Left lobe of liver (tissue), 2 donors: Measurements from ENCODE around the gene UBA52. TPM values are rescaled to one million over a fixed set of nuclear protein-coding genes. Genes with fewer than 3 reads are reported as not detected.
A peak's percentile ranks its signal among the peaks of the same experiment; 100 is the strongest.

Experiments used
- ATAC-seq: fragments of 200-7000 bp; cut with Tn5 transposase; one replicate; pipeline ENCODE4 v1.9.1; 2020; ENCODE audit warnings: mild to moderate bottlenecking, moderate library complexity
- DNase-seq: peaks from one replicate; pipeline ENCODE4 v3.0.0-alpha.2; 2020; ENCODE audit warnings: low spot score
- total RNA-seq: library from RNA; stranded (reverse); gene quantifications from one replicate; pipeline ENCODE4 v1.2.1, GENCODE V29; 2021
- donor health status: DM: no; HTN: no; CAD: no; lungs with moderate emphysema.
- donor health status: DM: no; HTN: yes; CAD: no.

Gene UBA52
- total RNA-seq, 1 donor from 2014 or later = 425 TPM

DNA sequence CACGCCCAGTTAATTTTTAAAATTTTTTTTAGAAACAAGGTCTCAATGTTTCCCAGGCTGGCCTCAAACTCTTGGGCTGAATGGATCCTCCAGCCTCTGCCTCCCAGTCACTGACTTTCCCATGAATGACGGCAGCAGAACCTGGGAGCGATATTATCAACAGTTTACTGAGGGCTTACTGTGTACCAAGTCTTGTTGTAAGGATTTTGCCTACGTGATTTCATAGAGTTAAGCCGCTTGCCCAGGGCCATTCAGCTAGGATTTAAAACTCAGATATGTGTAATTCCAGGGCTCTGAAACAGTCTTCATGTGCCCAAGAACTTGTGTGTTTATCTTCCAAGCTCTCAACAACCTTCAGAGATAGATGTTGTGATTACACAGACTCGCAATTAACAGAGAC is 20.0 kb upstream of the UBA52 start:
- no peak for ATAC-seq
- DNase-seq = no peak

DNA sequence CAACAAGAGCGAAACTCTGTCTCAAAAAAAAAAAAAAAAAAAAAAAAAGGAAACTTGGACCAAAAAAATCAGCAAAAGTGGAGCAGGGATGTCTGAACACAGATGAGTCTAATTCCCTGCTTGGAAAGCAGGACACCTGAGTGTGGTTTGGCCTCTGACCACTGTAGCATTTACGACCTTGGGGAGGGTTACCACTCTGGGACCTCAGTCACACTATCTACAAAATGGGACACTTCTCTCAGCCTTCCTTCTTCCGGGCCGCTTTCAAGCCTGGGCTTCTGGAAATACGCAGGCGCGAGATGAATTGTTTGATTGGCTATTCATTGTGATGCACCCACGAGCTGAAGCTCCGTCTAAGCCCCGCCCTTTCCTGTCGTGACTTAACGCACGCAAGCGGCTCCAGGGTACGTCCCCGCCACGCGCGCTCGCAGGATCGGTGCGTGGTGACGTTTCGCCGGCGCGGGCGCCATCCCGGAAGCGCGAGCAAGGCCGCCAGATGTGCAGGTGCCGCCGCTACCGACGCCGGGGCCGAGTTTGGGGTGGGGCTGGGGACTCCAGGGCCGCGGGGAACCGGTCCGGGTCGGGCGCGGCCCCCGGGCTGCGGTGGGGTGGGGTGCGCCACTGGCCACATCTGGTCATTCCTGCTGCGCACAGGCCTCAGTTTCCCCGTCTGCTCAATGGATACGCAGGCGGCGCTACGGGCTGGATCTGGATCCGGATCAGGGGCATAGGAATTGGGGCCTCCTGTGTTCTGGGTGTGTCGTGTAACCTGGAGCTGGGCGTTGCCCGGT is 14.1 kb upstream of the UBA52 start, which contains the start of gene KXD1:
KXD1 (plus strand) TSS at position 460 of the 791 bp plus-strand sequence. CDS start 4,187 bp downstream, outside the sequence.
- ATAC-seq (peak; percentile 99), DNase-seq (peak; percentile 98)

DNA sequence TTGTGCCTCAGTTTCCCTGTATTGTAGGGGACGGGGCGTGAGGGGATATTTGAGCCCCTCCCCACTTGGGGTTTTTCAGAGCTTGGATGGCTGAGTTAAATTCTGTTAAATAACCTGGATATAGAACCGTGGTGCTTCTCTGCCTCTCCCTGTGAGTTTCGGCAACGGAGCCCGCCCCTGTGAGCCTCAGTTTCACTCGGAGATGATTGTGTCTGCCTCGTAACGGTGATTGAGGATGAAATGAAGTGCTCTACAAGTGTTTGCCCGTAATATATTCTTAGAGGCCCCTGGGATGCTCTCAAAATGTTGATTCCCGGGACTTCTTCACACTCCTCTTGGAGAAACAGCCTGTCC is 13.5 kb upstream of the UBA52 start:
- ATAC-seq (peak; percentile 8), DNase-seq (no peak)

DNA sequence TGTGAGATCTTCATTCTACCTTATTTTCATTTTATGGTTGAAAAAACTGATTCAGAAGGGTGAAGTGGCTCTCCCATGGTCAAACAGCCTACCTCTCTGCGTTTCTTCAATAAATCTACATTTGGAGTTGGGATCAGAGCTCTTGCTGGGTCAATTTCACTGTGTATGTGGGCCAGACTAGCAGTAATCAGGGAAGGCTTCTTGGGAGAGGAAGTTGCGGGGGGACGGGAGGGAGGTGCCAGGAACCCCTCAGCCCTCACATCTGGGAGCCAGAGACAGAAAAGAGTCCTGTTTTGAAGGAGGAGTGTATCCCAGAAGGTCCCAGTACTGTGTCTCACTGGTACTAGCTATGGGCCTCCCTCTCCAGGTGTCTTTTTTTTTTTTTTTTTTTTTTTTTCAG is 13.1 kb upstream of the UBA52 start:
- ATAC-seq (no peak), DNase-seq (no peak)

DNA sequence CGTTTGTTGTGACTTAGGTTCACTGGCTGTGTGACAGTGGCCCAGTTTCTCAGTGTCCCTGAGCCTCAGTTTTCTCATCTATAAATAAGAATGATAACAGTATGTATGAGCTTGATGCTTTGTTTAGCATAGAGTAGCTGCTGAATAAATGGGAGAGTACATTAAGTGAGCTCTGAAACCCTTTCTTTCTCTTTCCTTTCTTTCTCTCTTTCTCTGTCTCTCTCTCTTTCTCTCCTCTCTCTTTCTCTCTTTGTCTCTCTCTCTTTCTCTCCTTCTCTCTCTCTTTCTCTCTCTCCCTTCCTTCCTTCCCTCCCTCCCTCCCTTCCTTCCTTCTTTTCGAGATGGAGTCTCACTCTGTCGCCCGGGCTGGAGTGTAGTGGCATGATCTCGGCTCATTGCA is 12.0 kb upstream of the UBA52 start:
- ATAC-seq (no peak), DNase-seq (no peak)

DNA sequence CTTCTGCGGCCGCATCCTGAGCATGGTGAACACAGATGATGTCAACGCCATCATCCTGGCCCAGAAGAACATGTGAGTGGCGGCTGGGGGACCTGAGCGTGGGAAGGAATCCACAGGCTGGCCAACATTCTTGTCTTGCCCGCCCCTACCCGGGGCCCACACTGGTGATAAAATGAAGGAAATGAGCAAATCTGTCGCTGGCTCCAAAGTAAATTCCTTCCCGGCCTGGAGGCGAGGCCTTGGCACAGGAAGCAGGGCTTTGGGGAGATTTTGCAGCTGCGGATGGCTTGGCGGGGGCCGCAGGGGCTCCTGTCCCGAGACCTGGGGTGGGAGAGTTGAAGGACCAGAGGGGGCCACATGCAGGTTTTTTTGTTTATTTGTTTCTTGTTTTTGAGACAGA is 9.6 kb upstream of the UBA52 start:
- no peak for ATAC-seq
- DNase-seq = no peak

DNA sequence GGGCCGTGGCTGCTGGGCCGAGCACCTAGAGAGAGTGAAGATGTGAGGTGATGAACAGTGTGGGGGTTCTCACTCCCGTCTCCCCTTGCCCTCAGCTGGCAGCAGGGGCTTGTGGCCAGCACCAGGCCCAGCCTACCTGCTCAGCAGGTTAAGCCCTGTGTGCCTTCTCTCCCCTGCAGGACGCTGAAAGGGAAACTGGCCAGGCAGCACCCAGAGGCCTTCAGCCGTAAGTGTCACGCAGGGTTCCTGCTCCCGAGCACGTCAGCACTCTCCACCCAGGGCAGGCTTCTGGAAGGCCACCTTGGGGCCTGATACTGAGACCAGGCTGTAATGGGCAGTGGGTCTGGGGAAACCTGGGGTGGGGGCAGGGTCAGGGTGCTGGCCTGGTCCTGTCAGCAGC is 4.7 kb upstream of the UBA52 start:
- DNase-seq (no peak), ATAC-seq (no peak)

DNA sequence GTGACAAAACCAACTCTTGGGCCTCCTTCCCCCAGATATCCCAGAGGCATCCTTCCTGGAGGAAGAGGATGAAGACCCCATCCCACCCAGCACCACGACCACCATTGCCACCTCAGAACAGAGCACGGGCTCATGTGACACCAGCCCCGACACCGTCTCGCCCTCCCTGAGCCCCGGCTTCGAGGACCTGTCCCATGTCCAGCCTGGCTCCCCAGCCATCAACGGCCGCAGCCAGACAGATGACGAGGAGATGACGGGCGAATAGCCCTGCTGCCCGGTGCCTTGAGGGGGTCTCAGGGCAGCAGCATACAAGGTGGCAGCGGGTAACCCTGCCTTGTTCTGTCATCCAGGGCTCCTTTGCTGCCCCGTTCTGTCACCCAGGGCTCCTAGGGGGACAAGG is 3.3 kb upstream of the UBA52 start:
- no peak for ATAC-seq
- DNase-seq = no peak

DNA sequence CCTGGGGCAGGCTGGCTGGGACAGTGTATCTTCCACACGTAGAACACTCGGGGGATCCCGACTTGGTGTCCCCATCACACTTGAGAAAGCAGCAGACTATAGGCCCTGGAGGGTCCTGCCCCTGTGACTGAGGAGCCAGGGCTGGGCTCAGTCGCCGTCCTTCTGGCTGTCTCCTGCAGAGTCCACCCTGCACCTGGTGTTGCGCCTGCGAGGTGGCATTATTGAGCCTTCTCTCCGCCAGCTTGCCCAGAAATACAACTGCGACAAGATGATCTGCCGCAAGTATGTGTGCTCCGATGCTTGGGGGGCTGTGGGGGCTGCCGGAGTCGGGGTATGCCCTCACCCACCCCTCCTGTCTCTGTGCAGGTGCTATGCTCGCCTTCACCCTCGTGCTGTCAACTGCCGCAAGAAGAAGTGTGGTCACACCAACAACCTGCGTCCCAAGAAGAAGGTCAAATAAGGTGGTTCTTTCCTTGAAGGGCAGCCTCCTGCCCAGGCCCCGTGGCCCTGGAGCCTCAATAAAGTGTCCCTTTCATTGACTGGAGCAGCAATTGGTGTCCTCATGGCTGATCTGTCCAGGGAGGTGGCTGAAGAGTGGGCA is 3.1 kb downstream of the UBA52 start:
- DNase-seq (no peak), ATAC-seq (no peak)

DNA sequence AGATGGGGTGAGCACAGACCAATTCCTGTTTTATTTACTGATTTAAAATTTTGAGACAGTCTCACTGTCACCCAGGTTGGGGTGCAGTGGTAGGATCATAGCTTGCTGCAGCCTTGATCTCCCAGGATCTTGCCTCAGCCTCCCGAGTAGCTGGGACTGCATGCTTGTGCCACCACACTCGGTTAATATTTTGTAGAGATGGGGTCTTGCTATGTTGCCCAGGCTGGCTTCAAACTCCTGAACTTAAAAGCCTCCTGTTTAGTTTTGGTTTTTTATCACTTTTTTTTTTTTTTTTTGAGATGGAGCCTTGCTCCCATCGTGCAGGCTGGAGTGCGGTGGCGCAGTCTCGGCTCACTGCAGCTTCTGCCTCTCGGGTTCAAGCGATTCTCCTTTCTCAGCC is 4.7 kb downstream of the UBA52 start:
- ATAC-seq = no peak

DNA sequence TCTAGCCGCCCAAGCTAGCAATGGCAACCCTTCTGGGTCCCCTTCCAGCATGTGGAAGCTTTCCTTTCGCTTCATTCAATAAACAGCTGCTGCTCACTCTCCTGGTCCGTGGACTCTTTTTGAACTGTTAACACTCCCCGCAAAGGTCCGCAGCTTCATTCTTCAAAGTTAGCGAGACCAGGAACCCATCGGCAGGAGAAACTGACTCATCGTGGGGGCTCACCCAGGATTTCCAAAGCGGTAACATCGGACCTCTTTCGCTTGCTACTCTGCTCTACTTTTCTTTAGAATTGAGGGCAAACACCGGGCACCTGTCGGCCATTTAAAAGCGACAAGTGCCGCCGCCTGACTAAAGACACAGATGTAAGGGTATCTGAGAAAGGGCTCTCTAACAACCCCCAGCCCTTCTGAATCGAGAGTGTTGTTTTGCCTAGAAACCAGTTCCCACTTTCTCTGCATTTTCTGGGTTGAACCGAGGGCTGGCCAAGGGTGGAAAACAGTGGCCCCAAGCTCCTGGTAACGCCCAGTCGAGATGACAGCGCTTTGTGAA is 5.8 kb downstream of the UBA52 start:
- DNase-seq (no peak), ATAC-seq (no peak)

More for the DNA sequence above, 4.7 kb downstream of the UBA52 start:
- DNase-seq = no peak

DNA sequence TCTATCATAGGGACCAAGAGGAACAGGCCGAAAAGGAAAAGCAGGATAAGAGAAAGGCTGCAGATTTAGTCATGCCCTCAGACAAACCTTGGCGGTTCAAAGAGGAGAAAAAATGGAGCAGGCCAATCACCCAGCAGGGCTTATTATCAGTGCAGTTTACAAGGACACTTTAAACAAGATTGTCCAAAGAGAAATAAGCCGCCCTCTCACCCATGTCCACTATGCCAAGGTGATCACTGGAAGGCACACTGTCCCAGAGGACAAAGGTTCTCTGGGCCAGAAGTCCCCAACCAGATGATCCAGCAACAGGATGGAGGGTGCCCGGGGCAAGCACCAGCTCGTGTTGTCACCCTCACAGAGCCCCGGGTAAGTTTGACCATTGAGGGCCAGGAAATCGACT is 8.7 kb downstream of the UBA52 start:
- peak; percentile 70 for DNase-seq

DNA sequence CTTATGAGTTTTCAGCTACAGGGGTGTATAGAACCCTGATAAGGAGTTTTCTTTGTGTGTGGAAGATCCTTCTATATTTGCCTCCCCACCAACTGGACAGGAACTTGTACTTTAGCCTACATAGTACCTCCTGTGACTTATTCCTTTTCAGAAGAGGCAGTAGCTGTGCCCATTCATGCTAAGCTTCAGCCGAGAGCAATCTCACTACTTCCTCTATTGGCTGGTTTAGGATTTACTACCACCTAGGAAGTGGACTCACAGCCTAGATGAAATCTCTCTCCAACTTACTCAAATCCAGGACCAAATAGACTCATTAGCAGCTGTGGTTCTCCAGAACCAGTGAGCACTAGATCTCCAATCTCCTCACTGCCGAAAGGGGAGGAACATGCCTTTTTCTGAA is 14.6 kb downstream of the UBA52 start:
- ATAC-seq = no peak
- DNase-seq = no peak

More for the DNA sequence above, 8.7 kb downstream of the UBA52 start:
- ATAC-seq = peak; percentile 86

DNA sequence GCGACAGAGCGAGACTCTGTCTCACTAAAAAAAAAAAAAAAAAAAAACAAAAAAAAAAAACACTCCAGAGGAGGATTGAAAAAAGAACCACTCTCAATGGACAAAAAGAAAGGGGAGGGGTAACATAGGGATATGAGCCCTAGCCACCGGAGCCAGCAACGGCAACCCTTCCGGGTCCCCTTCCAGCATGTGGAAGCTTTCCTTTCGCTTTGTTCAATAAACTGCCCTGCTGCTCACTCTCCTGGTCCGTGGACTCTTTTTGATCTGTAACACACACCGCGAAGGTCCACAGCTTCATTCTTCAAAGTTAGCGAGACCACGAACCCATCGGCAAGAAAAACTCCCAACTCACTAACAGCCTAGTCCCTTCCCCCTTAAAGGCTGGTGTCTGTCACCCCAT is 15.9 kb downstream of the UBA52 start:
- DNase-seq (no peak), ATAC-seq (no peak)

DNA sequence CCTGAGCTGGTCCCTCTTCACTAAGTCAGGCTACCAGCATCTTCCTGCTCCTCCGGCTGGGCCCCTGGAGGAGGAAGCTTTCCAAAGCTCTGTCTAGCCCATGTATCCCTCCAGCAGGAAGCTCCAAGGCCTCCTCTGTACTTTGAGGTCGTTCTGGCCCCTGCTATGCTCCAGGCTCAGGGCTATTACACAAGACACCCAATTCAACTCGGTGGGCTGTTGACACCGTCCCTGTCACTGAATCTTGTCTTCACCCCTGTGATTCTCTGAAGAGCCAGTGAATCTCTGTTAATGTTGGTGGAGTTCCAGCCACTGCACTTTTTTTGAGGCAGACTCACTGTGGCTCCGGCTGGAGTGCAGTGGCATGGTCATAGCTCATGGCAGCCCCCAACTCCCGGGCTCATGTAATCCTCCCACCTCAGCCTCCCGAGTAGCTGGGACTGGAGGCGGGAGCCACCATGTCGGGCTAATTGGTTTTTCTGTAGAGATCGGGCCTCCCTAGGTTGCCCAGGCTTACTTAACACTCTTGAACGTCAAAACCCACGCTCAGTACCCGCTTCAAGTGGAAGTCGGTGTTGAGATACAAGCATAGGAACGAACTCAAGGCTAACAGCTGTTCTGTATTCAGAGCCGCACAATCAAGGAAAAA is 16.4 kb downstream of the UBA52 start:
- DNase-seq = no peak
- no peak for ATAC-seq

DNA sequence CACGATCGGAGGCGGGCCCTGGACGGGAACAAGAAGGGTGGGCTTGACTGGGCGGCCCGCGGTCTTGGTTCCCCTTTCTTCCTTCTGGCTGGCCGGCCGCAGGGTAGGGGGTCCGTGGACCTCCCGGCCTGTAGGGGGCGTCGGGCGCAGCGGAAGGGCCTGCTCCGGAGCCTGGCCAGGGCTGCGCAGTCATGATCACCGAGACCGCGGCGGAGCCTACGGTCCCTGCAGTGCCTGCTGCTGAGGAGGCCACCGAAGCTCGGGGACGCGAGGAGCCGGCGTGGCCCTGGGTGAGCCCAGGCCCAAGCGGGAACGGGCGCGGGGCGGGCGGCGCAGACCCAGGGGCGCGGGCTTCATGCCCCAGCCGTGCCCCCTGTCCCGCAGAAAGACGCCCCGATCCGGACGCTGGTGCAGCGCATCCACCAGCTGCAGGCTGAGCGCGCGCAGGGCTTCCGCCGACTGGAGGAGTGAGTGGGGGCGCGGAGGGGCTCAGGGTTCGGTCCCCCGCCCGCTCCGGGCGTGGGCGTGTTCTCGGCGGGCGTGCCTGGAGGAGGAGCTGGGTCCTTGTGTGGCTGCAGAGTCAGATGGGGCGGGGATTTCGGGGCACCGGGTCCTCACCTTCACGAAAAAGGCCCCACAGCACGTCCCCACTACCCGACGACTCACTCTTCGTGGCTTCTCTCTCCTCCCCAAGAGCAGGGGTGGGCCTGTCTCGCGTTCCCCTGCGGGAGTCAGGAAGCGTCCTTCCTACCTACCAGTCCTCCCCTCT is 17.1 kb downstream of the UBA52 start, which contains the start of gene REX1BD:
REX1BD (plus strand) TSS at position 188 of the 769 bp plus-strand sequence; CDS start at position 192, 4 bp downstream.
- DNase-seq (peak; percentile 78), ATAC-seq (peak; percentile 89)

DNA sequence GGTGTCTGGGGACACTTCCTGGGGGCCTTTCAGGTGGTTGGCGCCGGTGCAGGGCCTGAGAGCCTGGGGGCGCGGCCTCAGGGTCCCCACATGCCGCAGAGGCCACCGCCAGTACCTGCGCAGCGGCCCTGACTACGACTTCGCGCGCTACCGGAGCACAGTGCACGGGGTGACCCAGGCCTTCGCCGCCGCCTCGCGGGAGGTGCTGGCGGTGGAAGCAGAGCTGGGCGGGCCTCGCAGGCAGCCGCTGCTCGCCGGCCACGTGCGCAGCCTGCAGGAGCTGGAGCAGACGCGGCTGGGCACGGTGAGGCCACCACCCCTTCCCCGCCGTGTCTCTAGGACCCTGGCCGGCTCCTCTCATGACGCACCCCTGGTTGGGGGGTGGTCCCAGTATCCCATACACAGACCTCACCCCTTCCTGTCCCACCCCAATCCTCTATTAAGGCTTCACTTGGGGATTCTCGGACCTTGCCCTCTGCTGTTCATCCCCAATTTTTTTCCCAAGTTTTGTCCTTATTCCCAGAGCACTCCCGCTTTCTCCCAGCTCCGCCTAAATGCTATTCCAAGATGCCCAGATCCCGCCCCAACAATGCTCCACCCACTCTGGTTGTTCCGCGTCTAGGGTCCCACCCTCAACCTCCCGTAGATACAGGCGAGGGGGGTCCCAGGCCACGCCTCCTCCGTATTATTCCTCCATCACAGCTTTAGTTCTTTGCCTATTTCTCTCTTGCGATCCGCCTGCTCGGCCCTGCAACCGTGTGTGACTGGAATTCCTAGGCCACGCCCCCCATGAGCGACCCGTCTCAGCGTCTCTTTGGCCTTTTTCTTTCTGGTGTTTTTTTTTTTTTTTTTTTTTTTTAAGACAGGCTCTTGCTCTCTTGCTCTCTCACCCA is 18.0 kb downstream of the UBA52 start:
- ATAC-seq (peak; percentile 80), DNase-seq (peak; percentile 76)

DNA sequence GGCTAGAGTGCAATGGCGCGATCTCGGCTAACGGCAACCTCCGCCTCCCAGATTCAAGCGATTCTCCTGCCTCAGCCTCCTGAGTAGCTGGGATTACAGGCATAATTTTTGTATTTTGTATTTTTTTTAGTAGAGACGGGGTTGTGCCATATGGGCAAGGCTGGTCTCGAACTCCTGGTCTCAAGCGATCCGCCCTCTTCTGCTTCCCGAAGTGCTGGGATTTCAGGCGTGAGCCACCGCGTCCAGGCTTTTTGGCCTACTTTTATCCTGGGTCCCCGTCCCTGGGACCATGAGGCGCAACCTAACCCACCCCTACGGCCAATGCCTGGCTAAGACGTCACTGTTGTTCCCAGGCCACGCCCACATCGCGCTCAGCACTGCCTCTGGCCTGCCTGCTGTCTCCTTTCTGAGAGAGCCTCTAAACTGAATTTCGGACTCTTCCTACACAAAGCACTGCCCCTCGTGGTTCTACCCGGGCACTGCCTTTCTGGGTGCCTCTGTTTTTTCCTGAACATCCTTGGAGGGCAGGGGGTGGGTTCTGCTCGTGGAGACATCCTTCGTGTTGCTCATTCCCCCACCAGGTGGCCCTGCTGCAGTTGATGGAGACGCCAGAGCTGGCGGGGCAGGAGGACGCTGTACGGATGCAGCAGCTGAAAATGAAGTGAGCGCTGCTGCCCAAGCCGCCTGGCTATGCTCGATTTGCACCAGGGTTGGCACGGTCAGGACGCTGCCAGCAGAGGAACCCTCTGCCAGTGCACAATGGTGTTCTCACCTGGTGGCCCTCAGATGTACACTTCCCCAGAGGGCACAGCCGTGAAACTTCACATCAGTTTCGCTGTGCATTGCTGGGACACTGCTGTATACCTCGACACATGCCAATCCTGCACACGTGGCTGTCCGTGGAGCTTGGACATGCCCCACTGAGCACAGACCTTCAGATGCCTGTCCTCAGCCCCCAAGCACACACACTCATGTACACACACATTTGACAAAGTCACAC is 18.9 kb downstream of the UBA52 start:
- no peak for DNase-seq
- no peak for ATAC-seq
